Loucy (cell line): ENCODE data around the gene FCN2.

Experiments
- H2AFZ ChIP-seq: fragments of 200-600 bp; sonication (generic); 2 replicates; pipeline ENCODE4 v1.6.0; 2016; ENCODE audit warnings: antibody characterized with exemption, mild to moderate bottlenecking, low read length, moderate library complexity
- H3F3A ChIP-seq: fragments of 200-600 bp; 2 replicates; pipeline ENCODE4 v1.6.0; 2016; ENCODE audit warnings: antibody characterized with exemption, low read depth, mild to moderate bottlenecking
- H3K27me3 ChIP-seq: fragments of 200-600 bp; sonication (generic); 2 replicates; pipeline ENCODE4 v1.6.1; 2014; ENCODE audit warnings: low read length, mild to moderate bottlenecking; ENCODE audit not compliant: insufficient read depth, poor library complexity, severe bottlenecking
- H3K36me3 ChIP-seq: fragments of 200-600 bp; sonication (generic); 2 replicates; pipeline ENCODE4 v1.6.1; 2016; ENCODE audit warnings: low read length; ENCODE audit not compliant: insufficient read depth
- H3K4me1 ChIP-seq: fragments of 200-600 bp; sonication (generic); 2 replicates; pipeline ENCODE4 v1.5.1; 2014; ENCODE audit warnings: low read length, mild to moderate bottlenecking; ENCODE audit not compliant: insufficient read depth, poor library complexity, severe bottlenecking
- H3K4me2 ChIP-seq: fragments of 200-600 bp; sonication (generic); 2 replicates; pipeline ENCODE4 v1.6.0; 2014; ENCODE audit warnings: antibody characterized with exemption, low read length, low read depth, mild to moderate bottlenecking; ENCODE audit not compliant: poor library complexity, severe bottlenecking
- H3K4me3 ChIP-seq: fragments of 200-600 bp; sonication (generic); 2 replicates; pipeline ENCODE4 v1.5.1; 2014; ENCODE audit warnings: low read length, mild to moderate bottlenecking, mixed read lengths; ENCODE audit not compliant: poor library complexity, severe bottlenecking
- H3K79me2 ChIP-seq: fragments of 200-600 bp; sonication (generic); 2 replicates; pipeline ENCODE4 v1.6.1; 2014; ENCODE audit warnings: low read length; ENCODE audit not compliant: insufficient read depth
- H3K9ac ChIP-seq: fragments of 200-600 bp; sonication (generic); 2 replicates; pipeline ENCODE4 v1.6.0; 2014; ENCODE audit warnings: mild to moderate bottlenecking, low read depth, low read length, moderate library complexity; ENCODE audit not compliant: poor library complexity, severe bottlenecking
- H3K9me2 ChIP-seq: fragments of 200-600 bp; sonication (generic); replicated peaks from 2 replicates; pipeline ENCODE4 v1.6.1; 2016; ENCODE audit warnings: low read depth, low read length, mixed read lengths
- H3K9me3 ChIP-seq: fragments of 200-600 bp; sonication (generic); 2 replicates; pipeline ENCODE4 v1.6.1; 2014; ENCODE audit warnings: mild to moderate bottlenecking, antibody characterized with exemption, low read length, low read depth; ENCODE audit not compliant: insufficient read depth
- H4K20me1 ChIP-seq: fragments of 200-600 bp; sonication (generic); 2 replicates; pipeline ENCODE4 v1.6.0; 2014; ENCODE audit warnings: antibody characterized with exemption, low read length, mild to moderate bottlenecking; ENCODE audit not compliant: insufficient read depth, poor library complexity, severe bottlenecking
- EZH2phosphoT487 ChIP-seq: fragments of 200-600 bp; IDR thresholded peaks from 2 replicates; pipeline ENCODE4 v1.6.1; 2018; ENCODE audit warnings: antibody characterized with exemption, mild to moderate bottlenecking, moderate library complexity, borderline replicate concordance
- TF ChIP-seq, protein P1 (sequence below): fragments of 200-600 bp; sonication (generic); conservative IDR thresholded peaks from 2 replicates; pipeline ENCODE4 v1.5.1; 2014; ENCODE audit warnings: mild to moderate bottlenecking, antibody characterized with exemption, low read length

The FCN2 gene

DNA sequence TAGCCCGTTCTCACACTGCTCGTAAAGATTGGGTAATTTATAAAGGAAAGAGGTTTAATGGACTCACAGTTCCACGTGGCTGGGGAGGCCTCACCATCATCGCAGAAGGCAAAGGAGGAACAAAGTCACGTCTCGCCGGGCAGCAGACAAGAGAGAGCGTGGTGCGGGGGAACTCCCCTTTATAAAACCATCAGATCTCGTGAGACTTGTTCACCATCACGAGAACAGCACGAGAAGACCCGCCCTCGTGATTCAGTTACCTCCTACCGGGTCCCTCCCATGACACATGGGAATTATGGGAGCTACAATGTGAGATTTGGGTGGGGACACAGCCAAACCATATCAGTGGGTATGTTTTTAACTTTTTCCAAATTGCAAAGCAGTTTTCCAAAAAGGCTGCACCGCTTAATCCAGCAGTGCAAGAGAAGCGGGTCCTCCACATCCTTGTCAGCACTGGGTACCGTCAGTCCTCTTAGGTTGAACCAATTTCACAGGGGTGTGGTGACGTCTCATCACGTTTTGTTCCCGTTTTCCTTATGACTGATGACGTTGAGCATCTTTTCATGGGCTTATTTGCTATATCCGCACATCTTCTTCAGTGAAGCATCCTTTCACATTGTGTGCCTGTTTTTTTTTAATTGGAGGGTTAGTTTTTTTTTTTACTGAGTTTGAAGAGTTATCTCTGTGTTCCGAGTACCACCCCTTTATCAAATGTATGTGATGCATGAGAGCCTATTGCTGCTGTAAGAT is 8.0 kb upstream of the FCN2 start:
- Histone ChIP-seq H3K9me3 (no peaks in the 10 kb centered on the region), H2AFZ (no peak overlapping the region), H3K9ac (no peak overlapping the region), H3K36me3 (no peaks in the 10 kb centered on the region), H3K79me2 (no peaks in the 10 kb centered on the region), H3F3A (no peaks in the 10 kb centered on the region), H3K4me1 (no peaks in the 10 kb centered on the region), H4K20me1 (no peaks in the 10 kb centered on the region), H3K27me3 (no peaks in the 10 kb centered on the region), H3K4me3 (no peak overlapping the region), H3K9me2 (no peaks in the 10 kb centered on the region), H3K4me2 (no peak overlapping the region)
- TF ChIP-seq, protein P1, sequence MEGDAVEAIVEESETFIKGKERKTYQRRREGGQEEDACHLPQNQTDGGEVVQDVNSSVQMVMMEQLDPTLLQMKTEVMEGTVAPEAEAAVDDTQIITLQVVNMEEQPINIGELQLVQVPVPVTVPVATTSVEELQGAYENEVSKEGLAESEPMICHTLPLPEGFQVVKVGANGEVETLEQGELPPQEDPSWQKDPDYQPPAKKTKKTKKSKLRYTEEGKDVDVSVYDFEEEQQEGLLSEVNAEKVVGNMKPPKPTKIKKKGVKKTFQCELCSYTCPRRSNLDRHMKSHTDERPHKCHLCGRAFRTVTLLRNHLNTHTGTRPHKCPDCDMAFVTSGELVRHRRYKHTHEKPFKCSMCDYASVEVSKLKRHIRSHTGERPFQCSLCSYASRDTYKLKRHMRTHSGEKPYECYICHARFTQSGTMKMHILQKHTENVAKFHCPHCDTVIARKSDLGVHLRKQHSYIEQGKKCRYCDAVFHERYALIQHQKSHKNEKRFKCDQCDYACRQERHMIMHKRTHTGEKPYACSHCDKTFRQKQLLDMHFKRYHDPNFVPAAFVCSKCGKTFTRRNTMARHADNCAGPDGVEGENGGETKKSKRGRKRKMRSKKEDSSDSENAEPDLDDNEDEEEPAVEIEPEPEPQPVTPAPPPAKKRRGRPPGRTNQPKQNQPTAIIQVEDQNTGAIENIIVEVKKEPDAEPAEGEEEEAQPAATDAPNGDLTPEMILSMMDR = no peak
- TF ChIP-seq EZH2phosphoT487 = no peak

DNA sequence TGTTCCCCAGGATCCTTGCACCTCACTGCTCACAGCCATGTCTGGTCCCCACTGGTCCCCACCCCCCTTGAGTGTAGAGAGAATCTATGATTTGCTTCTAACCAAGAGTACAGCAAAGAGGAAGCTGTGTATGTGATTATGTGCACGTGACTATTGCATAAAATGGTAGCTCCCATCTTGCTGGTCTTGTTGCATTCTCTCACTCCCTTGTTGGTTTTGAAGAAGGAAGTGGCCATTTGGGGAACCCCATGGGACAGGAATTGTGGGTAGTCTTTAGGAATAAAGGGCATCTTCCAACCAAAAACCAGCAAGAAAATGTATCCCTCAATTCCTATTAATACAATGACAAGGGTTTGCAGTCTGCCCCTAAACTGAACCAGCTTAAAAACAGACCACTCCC is 5.2 kb upstream of the FCN2 start:
- Histone ChIP-seq H3K4me2 (no peak overlapping the region), H3K4me1 (no peaks in the 10 kb centered on the region), H3K4me3 (no peak overlapping the region), H3K79me2 (no peaks in the 10 kb centered on the region), H3K9ac (no peak overlapping the region), H3K27me3 (no peaks in the 10 kb centered on the region), H4K20me1 (no peaks in the 10 kb centered on the region), H3F3A (no peaks in the 10 kb centered on the region), H2AFZ (no peak overlapping the region), H3K9me2 (no peaks in the 10 kb centered on the region), H3K36me3 (no peaks in the 10 kb centered on the region), H3K9me3 (no peaks in the 10 kb centered on the region)
- TF ChIP-seq, protein P1 = no peak
- no peak for TF ChIP-seq EZH2phosphoT487

DNA sequence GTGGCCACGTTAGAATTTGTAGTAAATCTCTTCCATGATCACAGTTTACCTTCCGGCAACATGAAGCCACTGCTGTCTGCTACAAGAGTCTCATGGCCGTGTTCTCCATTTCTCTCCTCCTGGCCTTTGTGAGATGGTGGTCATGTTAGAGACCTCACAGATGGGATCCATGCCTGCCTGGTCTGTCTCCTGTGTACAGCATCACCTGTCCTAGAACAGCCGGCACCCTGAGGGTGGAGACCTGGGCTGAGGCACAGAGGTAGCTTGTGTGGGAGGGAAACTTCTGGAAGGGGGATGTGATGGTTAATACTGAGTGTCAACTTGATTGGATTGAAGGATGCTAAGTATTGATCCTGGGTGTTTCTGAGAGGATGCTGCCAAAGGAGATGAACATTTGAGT is 3.1 kb upstream of the FCN2 start:
- no peaks in the 10 kb centered on the region for H3K79me2 ChIP-seq
- TF ChIP-seq EZH2phosphoT487 = no peak
- TF ChIP-seq, protein P1 = no peak
- H3K9me2 ChIP-seq = no peaks in the 10 kb centered on the region
- H3K36me3 ChIP-seq = no peaks in the 10 kb centered on the region
- no peaks in the 10 kb centered on the region for H3K4me1 ChIP-seq
- no peak overlapping the region for H3K9ac ChIP-seq
- H3K27me3 ChIP-seq = no peaks in the 10 kb centered on the region
- H3F3A ChIP-seq = no peaks in the 10 kb centered on the region
- no peak overlapping the region for H2AFZ ChIP-seq
- H4K20me1 ChIP-seq = no peaks in the 10 kb centered on the region
- no peak overlapping the region for H3K4me3 ChIP-seq
- H3K9me3 ChIP-seq = no peaks in the 10 kb centered on the region
- H3K4me2 ChIP-seq = no peak overlapping the region
